ENCODE data around the gene ABHD1. TPM values are rescaled to one million over a fixed set of nuclear protein-coding genes. Genes with fewer than 3 reads are reported as not detected.
A peak's percentile ranks its signal among the peaks of the same experiment; 100 is the strongest.

The ABHD1 gene
- total RNA-seq, 2 experiments from 2014 or later = 0.44 to 0.54 TPM

DNA sequence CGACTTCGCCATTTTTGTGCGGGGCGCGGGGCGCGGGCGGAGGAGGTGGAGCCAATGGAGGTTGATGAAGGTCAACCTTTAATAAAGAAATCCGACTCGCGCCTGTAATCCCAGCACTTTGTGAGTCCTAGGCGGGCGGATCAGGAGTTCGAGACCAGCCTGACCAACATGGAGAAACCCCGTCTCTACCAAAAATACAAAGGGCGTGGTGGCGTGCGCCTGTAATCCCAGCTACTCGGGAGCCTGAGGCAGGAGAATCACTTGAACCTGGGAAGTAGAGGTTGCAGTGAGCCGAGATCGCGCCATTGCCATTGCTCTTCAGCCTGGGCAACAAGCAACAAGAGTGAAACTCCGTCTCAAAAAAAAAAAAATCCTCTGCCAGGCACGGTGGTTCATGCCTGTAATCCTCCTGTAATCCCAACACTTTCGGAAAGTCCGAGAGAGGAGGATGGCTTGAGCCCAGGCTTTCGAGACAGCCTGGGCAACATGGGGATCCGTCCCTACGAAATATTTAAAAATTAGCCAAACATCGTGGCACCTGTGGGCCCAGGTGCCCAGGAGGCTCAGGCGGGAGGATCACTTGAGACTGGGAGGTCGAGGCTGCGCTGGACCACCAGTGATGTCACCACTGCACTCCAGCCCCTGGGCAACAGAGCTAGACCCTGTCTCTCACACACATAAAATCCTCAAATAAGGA lies 11.3 kb downstream of the ABHD1 start:
- Mint-ChIP-seq H3K27ac (peak overlapping the region; percentile 95), H3K27me3 (no peaks in the 10 kb centered on the region), H3K36me3 (peaks cover 19% of the 10 kb centered on the region), H3K9me3 (no peaks in the 10 kb centered on the region), H3K4me3 (peak overlapping the region; percentile 96), H3K4me1 (peaks cover 17% of the 10 kb centered on the region)
- no peak for DNase-seq

DNA sequence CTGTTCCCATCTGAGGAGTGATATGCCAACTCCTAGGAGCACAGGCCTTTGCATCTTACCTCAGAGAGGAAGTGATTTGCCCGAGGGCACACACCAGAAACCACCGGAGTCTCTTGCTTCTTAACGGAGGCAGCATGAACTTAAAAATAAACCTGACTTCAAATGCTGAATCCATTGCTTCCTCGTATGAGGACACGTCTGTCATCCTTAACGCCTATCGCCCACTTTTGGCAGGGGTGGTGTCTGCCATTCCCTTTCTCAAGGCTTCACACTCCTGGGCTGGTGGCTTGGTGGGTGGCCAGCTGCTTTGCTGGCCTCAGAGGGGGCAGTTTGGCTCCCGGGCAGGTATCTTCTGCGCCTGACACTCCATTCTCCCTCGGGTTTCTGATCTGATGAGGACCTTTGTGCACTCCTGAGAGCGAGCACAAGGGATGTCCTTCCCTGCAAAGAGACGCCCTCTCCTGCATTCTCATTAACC lies 11.9 kb downstream of the ABHD1 start:
- DNase-seq = no peak
- H3K4me3 Mint-ChIP-seq = peak overlapping the region; percentile 96
- H3K27ac Mint-ChIP-seq = peak overlapping the region; percentile 95
- peaks cover 17% of the 10 kb centered on the region for H3K4me1 Mint-ChIP-seq
- H3K27me3 Mint-ChIP-seq = no peaks in the 10 kb centered on the region
- no peaks in the 10 kb centered on the region for H3K9me3 Mint-ChIP-seq
- H3K36me3 Mint-ChIP-seq = peaks cover 19% of the 10 kb centered on the region

DNA sequence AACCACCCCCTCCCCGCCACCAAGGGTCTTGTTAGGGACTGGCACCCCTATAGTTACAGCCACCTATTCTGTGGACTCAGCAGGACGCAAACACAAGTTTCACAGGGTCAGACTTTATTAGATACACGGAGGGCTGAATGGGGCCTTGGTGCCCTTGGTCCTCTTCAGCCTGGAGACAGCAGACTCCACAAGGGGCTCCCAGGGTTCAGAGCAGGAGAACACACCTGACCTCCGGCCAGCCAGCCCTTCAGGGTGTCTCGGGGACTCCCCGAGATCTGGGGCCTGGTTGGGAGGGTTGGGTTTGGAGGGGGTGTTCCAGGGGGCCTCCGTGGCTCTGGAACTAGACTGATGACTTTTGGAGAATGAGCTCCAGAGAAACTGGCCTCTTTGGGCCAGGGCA lies 13.1 kb downstream of the ABHD1 start:
- Mint-ChIP-seq H3K27ac (no peak overlapping the region), H3K4me3 (no peak overlapping the region), H3K4me1 (peaks cover 17% of the 10 kb centered on the region), H3K9me3 (no peaks in the 10 kb centered on the region), H3K36me3 (peaks cover 18% of the 10 kb centered on the region), H3K27me3 (no peaks in the 10 kb centered on the region)
- DNase-seq = no peak

DNA sequence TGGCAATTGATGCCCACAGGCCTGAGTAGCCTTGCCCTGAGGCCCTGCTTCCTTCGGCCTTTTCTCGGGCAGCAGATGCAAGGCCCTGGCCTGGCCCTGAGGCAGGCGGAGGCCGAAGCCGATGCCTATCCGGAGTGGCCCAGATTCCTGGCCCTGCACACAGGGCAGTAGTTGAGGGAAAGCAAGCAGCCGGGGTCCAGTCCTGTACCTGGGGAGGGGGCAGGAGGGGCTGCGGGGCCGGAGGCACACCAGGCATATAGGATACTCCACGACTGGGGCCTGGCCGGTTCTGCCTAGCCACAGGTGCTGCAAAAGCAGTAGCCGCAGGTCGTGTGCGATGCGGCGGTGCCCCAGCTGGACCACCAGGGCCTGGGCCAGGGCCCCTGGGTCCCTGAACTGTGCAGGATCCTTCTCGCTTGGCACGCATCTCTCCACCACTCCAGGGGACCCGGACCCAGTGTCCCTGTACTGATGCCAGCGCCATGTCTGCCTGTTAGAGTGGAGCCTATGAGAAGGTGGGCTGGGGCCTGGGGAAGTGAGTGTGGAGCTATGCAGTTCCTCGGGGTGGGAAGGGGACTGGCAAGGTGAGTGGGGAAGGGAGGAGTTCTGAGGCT lies 13.8 kb downstream of the ABHD1 start:
- no peaks in the 10 kb centered on the region for H3K9me3 Mint-ChIP-seq

DNA sequence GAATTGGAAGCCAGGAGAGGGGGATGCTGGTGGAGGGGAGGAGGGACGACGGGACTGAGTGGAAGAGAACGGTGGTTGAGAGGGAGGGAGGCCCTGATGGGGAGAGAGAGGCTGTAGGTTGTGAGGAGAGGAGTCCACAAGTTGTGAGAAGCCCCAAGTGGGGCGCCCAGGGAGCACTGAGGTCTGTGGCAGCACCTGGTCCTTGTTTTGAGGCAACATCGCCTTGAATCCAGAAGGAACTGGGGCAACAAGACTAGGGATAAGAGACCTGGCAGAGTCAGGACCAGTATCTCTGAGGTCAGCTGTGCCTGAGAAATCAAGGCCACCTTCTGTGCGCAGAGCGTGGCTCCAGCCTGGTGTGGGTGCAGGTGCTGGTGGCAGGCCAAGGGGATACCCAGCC lies 14.5 kb downstream of the ABHD1 start:
- DNase-seq = no peak
- H3K4me3 Mint-ChIP-seq = no peak overlapping the region
- peaks cover 10% of the 10 kb centered on the region for H3K36me3 Mint-ChIP-seq
- H3K9me3 Mint-ChIP-seq = peaks cover 1% of the 10 kb centered on the region
- H3K27ac Mint-ChIP-seq = no peak overlapping the region
- no peaks in the 10 kb centered on the region for H3K27me3 Mint-ChIP-seq
- peaks cover 10% of the 10 kb centered on the region for H3K4me1 Mint-ChIP-seq

More for the DNA sequence above, 13.8 kb downstream of the ABHD1 start:
- Mint-ChIP-seq H3K27ac (no peak overlapping the region), H3K27me3 (no peaks in the 10 kb centered on the region), H3K4me3 (no peak overlapping the region), H3K36me3 (peaks cover 16% of the 10 kb centered on the region), H3K4me1 (peaks cover 15% of the 10 kb centered on the region)
- no peak for DNase-seq

DNA sequence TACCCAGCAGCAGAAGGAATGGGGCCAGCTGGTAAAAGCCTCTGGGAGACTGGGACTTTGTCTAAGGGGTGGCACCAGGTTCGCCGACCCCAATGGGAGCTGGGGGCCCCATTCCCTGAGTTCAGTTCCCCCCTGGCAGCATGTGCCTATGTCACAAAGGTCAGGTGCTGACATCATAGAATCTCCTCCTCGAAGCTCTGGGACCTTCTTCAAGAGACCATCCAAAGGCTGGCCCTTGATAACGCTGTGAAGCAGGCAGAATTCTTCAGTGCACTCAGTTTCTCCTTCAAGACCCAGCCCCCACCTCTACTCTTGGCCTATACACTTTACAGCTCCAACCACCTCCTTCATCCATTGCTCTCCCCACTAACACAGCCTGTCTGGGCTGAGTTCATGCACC lies 15.7 kb downstream of the ABHD1 start, which contains the start of gene PRR30:
Gene PRR30 (minus strand): TSS at position 101 of the 400 bp plus-strand sequence. CDS start 1,081 bp downstream, outside the sequence.
- Mint-ChIP-seq H3K36me3 (peaks cover 2% of the 10 kb centered on the region), H3K27me3 (peaks cover 9% of the 10 kb centered on the region), H3K27ac (no peak within 1 kb of the TSS), H3K4me3 (no peak within 1 kb of the TSS), H3K4me1 (peaks cover 3% of the 10 kb centered on the region), H3K9me3 (peaks cover 2% of the 10 kb centered on the region)
- no peak for DNase-seq

DNA sequence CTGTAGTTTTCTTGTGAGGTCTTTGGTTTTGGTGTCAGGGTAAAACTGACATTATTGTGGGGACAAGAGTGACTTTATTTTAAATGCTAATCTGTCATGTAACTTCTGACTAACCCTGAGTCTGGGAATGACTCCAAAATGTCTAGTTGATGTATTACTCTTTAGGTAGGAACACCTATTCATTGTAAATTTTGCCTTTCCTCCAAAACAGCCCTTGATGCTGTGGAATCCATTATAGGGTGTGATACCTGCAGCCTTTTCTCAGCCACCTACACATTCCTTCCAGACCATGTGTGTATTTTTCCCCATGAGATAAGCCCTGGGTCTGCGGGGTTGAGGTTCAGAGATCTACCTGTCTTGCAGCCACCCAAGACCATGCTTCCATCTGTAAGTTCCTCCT lies 19.7 kb downstream of the ABHD1 start:
- Mint-ChIP-seq H3K9me3 (peaks cover 2% of the 10 kb centered on the region), H3K4me3 (no peak overlapping the region), H3K27ac (no peak overlapping the region), H3K36me3 (no peaks in the 10 kb centered on the region), H3K4me1 (no peaks in the 10 kb centered on the region), H3K27me3 (peaks cover 9% of the 10 kb centered on the region)
- no peak for DNase-seq

DNA sequence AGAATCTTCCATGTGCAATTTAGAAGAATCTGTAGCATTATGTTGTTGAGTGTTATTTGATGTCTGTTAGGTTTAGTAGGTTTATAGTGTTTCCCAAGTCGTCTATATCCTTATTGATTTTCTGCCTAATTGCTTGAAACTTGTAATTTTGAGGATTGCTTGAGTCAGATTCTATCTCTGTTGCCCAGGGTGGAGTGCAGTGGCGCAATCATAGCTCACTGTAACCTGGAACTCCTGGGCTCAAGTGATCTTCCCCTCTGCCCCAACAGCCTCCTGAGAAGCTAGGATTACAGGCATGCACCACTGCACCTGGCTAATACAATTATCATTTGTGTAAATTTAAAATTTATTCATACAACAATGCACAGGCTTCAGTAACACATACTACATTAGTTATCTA lies 22.1 kb downstream of the ABHD1 start:
- H3K9me3 Mint-ChIP-seq = peaks cover 2% of the 10 kb centered on the region
- H3K4me1 Mint-ChIP-seq = no peaks in the 10 kb centered on the region
- H3K27me3 Mint-ChIP-seq = peaks cover 9% of the 10 kb centered on the region

DNA sequence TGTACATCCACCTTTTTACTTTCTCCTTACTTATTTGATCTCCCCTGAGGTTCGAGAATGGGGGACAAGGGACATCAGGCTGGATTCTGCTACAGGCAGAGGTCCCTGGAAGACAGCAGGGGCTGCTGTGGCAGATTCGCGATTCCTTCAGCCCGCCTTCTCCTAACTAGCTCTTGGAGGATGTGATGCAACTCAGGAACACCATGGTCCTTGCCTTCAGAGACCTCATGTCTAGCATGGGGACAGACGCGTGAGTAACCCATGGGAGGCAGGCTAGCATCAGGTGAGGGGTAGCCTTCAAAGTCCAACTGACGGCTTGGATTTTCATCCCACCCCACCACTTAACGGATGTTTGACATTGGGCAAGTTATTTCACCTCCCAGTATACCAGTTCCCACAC lies 24.3 kb downstream of the ABHD1 start:
- Mint-ChIP-seq H3K9me3 (peaks cover 2% of the 10 kb centered on the region), H3K4me3 (no peak overlapping the region), H3K27ac (no peak overlapping the region), H3K36me3 (no peaks in the 10 kb centered on the region), H3K4me1 (peaks cover 4% of the 10 kb centered on the region), H3K27me3 (peaks cover 9% of the 10 kb centered on the region)
- no peak for DNase-seq

More for the DNA sequence above, 22.1 kb downstream of the ABHD1 start:
- no peak for DNase-seq
- H3K4me3 Mint-ChIP-seq = no peak overlapping the region
- H3K36me3 Mint-ChIP-seq = no peaks in the 10 kb centered on the region
- no peak overlapping the region for H3K27ac Mint-ChIP-seq

DNA sequence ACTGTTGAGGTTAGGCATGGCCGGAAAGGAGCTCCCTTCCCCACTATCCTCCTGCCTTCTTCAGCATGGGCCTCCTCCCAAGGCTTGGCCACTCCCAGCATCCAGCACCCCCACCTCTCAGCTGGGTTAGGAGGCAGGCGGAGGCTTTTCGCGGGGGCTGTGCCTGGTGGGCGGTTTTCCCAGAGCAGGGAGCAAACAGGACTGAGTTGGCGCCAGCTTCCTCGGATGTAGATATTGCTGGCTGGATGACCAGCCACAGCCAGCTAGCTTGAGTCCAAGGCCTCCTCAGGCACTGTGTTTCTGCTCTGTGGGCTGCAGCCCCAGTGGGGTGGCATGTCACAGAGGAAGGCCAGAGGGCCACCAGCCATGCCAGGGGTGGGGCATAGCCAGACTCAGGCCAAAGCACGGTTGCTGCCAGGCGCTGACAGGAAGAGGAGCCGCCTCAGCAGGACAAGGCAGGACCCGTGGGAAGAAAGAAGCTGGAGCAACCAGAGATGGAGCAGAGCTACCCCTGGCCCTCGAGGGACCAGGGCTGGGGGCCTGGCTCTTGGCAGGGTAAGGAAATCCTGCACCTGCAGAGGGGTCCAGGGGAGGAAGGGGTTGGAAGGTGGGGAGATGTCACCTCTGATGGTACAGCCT lies 25.3 kb downstream of the ABHD1 start, which contains the start of gene TCF23:
Gene TCF23 (plus strand): TSS at position 204 of the 639 bp plus-strand sequence. CDS start 130 bp downstream, at position 334.
- H3K4me1 Mint-ChIP-seq = peaks cover 4% of the 10 kb centered on the region
- DNase-seq = no peak
- no peak within 1 kb of the TSS for H3K4me3 Mint-ChIP-seq
- H3K27me3 Mint-ChIP-seq = peaks cover 3% of the 10 kb centered on the region
- no peaks in the 10 kb centered on the region for H3K36me3 Mint-ChIP-seq
- no peak within 1 kb of the TSS for H3K27ac Mint-ChIP-seq
- no peaks in the 10 kb centered on the region for H3K9me3 Mint-ChIP-seq

DNA sequence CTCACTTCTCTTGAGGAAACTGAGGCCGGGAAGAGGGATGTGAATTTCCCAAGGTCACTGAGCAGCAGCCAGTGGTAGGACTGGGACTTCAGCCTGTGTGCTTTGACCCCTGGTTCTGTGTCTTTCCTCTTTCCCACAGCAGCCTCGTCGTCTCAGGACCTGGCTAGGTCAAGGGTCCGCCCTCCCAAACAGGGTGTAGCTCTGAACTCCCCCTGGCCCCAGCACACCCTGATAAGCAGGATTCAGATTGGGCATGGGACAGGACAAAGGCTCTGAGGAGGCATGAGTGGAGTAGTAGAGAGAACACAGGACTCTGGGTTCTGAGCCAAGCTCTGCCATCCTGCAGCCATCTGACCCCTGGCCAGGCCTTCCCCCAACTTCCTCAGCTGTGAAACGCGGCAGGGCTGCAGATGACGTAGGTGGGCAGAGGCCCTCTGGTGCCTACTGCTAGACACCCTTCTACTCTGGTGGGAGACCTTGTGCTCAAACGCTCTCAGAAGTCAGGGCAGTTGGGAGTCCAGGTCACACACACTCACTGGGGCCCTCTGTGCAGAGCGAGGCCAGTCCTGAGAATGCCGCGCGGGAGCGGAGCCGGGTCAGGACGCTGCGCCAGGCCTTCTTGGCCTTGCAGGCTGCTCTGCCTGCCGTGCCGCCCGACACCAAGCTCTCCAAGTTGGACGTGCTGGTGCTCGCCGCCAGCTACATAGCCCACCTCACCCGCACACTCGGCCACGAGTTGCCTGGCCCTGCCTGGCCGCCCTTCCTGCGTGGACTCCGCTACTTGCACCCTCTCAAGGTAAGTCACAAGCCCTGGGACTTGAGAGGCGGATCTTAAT lies 26.2 kb downstream of the ABHD1 start:
- H3K4me3 Mint-ChIP-seq = no peak overlapping the region

DNA sequence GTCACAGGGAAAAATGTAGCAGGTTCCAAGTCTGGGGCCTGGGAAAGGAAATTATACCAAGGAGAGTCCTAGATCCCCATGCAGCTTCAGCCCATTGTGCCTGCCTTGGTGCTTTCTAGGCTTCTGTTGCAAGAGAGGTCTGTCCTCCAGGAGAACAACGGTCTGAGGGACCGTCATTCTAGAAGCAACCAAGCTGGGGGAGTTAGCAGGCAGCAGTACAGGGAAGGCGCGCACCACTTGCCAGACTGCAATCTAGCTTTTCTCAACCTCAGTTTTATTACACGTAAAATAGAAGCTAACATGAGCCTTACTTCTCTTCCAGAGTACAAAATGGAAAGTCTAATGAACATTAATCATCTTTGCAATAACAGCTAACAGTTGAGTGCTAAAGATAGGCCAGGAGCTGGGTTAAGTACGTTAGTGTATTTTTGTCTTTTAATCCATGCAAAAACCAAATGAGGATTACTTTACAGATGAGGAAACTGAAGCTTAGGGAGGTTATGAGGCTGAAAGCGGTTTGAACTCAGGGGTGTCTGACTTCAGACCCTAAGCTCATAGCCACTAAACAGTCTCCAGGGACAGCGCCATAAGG lies 27.1 kb downstream of the ABHD1 start:
- H3K4me3 Mint-ChIP-seq = no peak overlapping the region
- H3K9me3 Mint-ChIP-seq = no peaks in the 10 kb centered on the region
- no peak overlapping the region for H3K27ac Mint-ChIP-seq
- H3K4me1 Mint-ChIP-seq = peaks cover 4% of the 10 kb centered on the region
- H3K27me3 Mint-ChIP-seq = no peaks in the 10 kb centered on the region
- H3K36me3 Mint-ChIP-seq = no peaks in the 10 kb centered on the region
- DNase-seq = no peak

More for the DNA sequence above, 26.2 kb downstream of the ABHD1 start:
- no peaks in the 10 kb centered on the region for H3K9me3 Mint-ChIP-seq
- no peak overlapping the region for H3K27ac Mint-ChIP-seq
- peaks cover 4% of the 10 kb centered on the region for H3K4me1 Mint-ChIP-seq
- no peaks in the 10 kb centered on the region for H3K36me3 Mint-ChIP-seq
- DNase-seq = no peak
- H3K27me3 Mint-ChIP-seq = no peaks in the 10 kb centered on the region

DNA sequence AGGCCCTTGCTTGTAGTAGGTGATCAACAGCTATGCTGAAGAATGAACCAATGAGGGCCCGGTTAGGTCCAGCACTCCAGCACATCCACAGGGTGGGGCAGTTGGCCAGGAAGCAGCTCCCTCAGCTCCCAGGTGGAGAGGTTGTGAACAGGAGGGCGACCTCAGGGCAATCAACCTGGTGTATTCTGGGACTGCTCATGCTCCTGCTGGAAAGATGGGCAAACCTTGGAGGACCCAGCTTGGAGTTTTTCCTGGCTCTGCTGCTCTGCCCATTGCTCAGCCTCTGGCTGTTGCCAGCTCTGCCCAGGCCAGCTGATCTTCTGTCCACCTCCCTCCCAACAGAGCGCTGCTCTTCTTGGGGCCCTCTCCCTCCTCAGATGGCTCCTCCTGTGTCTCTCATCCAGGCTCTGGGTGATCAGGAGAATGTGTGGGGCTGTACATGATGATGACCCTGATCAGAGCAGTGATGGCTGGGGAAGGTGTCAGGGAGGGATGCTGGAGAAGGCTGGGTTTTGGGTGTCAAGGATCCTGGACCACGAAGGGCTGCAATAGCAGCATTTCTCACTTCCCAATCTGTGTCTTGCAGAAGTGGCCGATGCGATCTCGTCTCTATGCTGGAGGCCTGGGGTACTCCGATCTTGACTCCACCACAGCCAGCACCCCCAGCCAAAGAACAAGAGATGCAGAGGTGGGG lies 28.6 kb downstream of the ABHD1 start:
- no peak for DNase-seq
- Mint-ChIP-seq H3K27me3 (no peaks in the 10 kb centered on the region), H3K36me3 (no peaks in the 10 kb centered on the region), H3K9me3 (no peaks in the 10 kb centered on the region), H3K27ac (no peak overlapping the region), H3K4me1 (peaks cover 4% of the 10 kb centered on the region), H3K4me3 (no peak overlapping the region)

All from activated naive CD8-positive, alpha-beta T cell treated with anti-CD3 and anti-CD28 coated beads for 36 hours (primary cell).